HCEC 1CT (cell line): ENCODE data around the gene HIC1.
A peak's percentile ranks its signal among the peaks of the same experiment; 100 is the strongest.

Experiments
- DNase-seq: peaks from one replicate; pipeline ENCODE4 v3.0.0-alpha.2; 2017

Gene HIC1

DNA sequence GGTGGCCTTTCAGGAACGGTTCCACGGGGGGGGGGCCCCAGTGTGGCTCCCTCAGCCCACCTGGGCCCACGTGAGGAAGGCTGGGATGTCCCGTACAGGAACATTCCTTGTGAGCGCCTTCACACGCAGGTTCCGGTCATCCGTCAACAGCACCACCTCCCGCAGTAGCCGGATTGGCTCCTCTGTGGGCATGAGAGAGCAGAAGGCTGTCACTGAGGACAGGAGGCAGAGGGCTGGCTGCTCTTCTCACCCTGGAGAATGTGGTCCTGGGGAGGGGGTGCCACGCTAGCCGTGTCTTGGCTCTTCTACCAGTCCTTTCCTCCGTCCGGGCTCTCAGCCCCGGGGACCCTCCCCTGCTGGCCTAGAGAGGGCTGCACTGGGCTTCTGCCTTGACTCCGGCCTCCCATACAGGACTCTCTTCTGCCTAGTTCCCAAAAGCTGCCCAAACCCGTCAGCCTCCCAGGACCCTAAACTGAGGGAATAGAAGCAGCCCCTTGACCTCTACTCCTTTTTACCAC lies 6.6 kb downstream of the HIC1 start:
- DNase-seq = no peak

DNA sequence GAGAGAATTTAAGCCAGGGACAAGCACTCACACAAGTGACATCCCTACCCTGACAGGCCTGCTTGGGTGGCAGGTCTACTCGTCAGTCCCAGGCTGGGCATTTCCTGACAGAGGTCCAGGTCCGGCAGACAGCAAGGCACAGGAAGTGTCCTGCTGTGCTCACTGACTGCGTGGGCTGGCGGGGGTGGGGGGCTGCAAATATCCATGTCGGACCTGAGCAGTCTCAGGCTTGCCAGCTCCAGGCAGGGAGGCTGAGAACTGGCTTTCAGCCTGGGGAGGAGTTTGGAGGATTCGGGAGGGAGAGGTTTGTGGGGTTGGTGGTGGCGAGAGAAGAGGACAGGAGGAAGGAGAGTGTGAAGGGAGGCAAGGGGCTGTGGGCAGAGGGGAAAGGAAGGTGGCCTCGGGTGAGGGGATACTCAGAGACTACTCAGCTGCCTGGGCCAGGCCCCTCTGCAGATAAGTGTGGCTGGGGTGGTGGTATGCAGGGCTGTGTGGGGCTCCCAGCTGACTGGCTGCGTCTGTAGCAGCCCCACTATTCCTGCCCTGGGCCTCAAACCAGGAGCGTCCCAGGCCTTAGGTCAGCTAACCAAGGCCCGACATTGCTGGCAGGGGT lies 7.8 kb downstream of the HIC1 start:
- peak; percentile 8 for DNase-seq

DNA sequence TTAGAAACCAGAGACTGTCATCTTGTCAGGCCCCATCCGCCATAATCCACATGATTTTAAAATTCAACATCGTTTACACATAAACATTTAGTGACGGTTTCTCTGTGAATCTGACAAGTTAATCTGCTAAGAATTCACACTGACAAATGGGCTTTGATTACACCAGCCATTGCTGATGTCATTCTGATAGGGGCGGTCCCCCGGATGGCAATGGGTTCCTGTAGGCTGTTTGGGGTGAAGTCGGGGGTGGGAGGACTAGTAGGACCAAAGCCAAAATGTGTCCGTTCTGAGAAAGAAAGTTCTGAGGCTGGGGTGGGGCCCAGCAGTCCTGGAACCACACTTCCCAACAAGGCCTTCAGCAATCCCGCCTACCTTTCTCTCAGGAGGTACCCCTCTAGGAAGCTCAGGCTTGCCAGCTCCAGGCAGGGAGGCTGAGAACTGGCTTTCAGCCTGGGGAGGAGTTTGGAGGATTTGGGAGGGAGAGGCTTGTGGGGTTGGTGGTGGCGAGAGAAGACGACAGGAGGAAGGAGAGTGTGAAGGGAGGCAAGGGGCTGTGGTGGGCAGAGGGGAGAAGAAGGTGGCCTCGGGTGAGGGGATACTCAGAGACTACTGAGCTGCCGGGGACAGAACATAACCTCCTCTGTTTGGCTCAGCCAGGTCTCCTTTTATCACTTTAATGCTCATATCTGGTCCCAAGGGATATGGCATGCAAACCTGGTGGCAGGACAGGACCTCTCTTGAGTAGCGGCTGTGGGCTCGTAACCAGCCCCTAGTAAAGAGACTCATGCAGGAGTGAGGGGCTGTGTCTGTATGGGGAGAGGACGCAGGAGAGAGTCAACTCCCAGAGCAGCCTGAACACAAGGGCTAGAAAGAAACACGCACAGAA lies 8.6 kb downstream of the HIC1 start:
- DNase-seq = peak; percentile 65

DNA sequence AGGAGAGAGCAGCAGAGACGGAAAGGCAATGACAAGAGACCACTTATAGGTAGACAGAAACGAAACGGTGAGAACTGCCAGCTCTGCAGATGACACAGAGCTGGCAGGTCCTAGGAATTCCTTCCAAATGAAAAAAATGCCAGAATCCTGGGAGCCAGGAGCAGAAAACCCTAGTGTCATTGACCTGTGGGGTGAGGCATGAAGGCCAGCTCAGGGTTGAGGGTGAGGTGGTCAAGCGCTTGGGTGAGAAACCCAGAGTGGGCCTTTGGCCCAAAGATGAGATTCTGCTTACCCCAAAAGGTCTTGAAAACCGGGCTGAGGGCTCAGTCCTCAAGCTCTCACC lies 9.2 kb downstream of the HIC1 start:
- DNase-seq = peak; percentile 0

DNA sequence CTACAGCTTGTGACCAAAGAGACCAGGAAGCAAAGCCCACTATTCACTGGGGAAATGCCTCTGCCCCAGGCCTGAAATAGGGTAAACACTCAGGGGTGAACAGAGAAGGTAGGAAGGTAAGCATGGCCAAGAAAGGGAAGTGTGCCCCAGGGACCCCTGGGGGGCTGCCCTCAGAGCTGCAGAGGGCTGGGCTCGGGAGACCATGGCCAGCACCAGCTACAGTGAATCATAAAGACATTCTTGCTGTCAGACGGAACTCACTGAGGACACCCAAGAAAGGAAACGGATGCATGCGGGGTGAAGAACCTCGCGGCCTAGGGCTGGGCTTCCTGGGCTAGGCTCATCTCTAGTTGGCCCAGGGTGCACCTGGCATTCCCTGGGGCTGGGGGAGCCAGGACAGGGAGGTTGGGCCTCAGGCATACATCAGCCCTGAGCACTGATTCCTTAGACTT lies 9.6 kb downstream of the HIC1 start:
- DNase-seq = peak; percentile 17

DNA sequence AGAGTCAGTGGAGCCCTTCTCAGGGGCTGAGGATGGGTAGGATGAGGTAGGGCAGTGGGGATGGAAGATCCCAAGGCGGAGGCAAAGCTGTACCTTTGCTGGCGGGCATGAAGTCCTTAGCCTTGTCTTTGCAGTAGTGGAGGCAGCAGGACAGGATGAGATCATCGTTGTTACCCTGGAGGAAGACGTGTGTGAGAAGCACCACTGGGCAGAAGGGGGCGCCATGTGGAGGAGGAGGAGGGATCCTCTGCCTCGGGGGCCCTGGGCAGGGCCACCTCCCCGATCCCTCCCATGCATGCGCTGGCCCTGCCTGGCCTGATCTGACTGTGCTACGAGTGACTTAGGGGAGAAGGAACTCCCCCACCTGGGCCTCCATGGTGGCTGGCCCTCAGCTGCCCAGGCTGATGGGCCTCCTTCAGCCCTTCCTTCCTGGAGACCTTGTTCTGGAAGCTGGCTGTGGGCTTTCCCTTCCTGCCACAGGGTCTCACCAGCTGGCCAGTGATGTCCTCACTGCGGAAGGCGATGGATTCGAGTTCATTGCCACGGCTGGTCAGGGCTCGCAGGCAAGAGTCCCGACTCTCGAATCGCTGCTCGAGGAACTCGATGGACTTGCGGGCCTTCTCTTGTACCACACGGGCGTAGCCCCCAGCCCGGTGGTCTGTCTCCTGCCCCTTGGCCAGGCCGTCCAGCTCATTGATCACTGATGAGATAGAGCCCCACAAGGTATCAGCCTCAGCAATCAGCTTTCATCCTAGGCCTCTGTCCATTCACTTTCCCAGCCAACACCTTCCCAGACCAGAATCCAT lies 10.3 kb downstream of the HIC1 start:
- peak; percentile 55 for DNase-seq

DNA sequence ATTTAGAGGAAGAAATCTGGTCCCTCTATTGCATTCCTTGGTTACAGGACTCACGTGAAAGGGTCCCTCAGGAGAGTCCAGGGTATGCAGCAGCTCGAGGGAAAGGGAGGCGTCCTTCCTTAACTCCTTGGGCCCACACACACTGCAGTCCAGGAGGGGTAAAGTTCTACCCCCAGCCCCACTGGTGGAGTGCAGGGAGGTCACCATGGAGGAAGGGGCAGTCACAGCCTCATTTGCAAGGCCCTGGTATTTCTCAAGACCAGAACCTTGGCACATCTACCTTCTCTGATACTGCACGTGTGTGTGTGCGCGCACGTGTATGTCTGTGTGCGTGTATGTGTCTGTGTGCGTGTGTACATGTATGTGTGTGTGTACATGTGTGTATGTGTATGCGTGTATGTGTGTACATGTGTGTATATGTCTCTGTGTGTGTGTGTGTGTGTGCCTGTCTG lies 11.1 kb downstream of the HIC1 start:
- DNase-seq = peak; percentile 0

DNA sequence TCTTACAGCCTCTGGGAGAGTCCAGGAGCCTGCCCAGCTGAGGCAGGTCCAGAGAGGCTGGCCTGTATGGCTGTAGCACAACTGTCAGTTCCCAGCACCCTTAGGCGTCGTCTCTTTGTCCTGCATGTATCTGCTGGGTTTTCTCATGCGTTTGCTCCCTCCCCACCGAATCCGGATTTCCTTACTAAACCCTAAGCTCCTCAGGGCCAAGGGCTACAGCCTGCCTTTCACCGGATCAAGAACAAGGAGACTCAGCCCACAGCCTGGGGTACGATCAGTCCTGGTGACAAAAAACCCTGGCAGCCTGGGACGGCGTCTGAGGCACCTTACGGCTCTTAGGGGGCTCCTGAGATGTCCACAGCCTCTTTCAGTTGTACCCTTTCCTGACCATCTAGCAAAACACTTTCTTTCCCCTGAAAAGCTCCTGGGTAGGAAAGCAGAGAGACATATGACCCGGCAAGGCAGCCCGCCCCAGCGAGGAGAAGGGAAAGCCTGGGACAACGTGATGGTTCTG lies 12.2 kb downstream of the HIC1 start:
- peak; percentile 1 for DNase-seq

DNA sequence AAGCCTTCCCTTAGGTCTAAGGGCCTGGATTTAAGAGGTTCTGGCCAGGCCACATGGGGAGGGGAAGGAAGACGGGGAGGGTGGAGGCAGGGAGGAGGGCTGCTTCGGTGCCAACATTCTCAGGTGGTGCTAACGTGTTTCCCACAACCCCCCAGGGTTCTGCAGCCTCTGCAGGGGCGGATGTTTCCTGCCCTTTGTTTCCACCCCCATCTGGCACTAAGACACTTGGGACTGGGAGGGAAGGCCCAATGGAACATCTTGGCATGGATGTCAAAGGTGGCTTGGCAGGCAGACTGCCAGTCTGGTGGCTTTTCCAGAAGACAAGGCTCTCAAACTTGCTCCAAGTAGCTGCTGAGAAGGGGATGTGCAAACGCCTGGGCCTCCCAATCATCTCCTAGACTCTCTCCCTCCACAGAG lies 12.7 kb downstream of the HIC1 start:
- peak; percentile 32 for DNase-seq

DNA sequence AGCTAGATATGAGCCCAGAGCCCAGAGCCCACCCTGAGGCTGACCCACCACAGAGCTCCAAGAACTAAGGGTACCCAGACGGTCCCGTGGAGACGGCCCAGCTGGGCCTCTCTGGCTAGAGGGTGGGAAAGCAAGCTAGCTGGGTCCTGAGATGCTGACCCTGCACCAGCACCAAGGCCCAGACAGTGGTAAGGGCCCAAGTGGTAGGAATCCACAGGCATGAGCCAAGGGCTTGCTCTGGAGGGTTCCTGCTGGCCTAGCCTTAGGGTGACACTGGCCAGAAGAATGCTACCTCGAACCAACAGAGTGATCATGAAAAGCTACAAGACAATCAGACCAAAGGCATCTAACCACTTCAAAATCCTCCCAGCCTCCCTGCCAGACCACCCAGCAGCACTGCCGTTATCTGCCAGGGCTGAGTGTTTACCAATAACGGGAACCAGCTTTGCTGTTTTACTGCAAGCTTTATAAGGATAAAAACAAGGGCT lies 13.2 kb downstream of the HIC1 start:
- DNase-seq = peak; percentile 87

DNA sequence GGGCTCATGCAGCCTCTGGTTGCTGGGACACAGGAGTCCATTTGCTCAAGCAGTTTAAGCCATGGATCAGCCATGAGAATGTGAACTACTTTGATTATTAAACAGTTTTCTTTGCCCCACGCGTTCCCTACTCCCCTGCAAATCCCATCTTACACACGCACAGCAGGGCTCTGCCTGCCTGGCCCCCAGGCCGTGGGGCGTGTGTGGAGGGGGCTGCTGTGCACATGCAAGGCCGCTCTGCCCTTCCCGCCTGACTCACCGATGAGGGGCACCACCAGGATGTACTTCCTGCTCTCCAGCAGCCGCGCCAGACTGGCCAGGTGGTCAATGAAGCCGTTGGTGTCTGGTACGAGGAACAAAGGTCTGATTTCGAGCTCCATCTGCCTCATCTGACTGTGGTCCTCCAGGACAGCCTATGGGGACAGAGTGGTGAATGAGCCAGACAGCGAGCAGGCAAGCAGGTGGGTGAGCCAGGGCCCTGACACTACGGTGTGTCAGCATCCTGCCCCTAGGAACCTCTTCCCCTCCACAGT lies 13.7 kb downstream of the HIC1 start:
- peak; percentile 78 for DNase-seq

DNA sequence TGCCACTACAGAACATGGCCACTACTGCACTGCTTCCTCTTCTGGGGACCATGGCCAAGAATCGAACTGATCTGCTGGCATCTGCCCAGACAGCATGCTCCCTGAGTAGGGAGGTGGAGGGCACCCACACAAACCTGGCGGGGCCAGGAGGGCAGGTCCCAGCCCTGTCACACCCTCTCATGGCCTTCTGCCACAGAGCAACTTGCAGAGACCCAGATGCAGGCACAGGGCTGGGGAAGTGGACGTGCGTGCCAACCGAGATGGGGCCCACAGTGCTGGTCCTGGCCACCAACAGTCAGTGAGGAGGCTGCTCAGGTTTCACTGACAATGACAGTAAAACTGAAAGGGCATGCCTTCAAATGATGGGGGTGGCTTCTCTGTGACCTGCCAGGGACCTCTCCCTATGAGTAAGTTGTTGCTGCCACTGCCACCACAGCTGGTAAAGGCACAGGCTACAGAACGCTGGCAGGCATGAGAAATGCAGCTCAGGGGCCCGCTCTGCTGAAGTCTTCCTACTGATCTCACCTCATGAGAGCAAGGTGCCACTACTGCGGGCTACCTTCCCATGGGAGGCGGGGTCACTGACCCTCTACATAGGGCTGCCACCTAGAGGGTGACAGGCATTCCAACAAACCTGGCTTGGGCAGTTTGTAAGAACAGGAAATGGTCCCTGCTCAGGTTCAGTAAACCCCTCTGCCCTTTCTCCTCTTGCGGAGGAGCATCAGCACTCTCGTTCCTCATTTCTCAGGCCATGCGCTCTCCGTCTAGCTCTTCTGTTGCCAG lies 15.5 kb downstream of the HIC1 start:
- peak; percentile 0 for DNase-seq

DNA sequence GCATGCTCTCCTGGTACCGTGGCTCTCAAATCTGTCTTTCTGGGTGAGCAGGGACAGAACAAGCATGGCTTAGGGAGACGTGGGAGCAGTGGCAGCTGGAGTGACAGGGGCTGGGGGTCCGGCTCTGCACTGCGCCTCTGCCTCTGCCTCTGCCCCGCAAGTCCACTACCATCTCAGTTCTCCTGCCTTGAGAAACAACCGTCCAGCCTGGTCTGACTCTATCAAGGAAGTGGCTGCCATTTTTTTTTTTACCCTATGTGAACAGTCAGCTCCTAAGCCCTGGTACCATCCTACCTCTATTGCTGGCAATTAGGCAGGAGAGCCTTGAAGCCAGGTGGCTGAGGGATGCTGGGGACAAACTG lies 16.1 kb downstream of the HIC1 start:
- DNase-seq = no peak

DNA sequence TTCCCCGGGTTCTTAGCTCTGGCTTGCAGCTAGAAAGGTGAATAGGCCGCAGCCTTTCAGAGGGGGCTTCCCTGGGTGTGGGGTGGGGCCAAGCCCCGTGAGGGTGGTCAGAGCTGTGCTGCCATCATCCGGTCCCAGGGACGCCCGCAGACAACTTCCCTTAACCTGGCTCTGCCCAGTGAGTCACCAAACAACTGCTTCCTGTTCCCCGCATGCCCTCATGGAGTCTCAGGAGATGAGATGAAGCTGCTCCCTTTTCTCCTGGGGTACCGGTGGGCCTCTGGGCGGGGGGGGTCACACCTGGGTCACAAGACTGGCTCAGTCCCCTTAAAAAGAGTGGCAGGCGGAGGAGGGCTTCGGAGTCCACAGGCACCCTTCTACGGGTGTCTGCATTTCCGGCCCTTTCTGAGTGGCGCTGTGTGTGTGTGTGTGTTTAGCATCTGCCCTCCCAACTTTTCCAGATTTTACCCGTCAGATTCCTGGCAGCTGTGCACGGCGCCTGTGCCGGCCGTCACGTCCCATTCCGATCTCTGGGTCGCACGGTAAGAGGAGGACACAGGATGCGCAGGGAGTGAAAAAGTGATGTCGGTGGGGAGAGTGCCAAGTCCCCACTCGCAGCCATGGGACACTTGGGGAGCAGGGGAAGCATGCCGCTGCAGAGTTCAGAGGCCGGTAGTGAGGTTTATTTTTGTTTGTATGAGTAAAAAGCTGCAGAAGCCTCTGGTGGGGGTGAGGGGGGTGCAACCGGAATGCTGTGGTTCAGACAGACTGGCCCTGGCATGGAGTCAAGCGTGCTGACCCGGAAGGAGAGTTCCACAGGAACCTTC lies 16.8 kb downstream of the HIC1 start:
- peak; percentile 93 for DNase-seq

DNA sequence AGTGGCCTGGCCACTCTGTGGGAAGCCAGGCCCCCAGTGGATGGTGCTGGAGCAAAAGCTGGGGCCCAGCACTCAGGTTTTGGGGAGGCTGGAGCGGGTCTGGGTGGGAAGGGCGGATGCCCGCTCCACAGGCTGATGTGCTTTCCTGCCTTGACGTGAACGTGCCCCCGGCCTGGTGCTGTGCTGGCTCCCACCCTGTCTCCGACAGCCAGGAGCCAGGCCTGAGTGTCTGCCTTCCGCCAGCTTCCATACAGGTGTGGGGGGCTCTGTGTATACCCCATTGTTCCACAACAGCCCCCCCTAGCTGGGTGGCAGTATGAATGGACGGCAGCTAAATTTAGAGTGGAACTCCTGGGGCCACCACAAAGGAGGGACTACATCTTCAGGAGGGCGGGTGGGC lies 20.0 kb downstream of the HIC1 start:
- DNase-seq = no peak

DNA sequence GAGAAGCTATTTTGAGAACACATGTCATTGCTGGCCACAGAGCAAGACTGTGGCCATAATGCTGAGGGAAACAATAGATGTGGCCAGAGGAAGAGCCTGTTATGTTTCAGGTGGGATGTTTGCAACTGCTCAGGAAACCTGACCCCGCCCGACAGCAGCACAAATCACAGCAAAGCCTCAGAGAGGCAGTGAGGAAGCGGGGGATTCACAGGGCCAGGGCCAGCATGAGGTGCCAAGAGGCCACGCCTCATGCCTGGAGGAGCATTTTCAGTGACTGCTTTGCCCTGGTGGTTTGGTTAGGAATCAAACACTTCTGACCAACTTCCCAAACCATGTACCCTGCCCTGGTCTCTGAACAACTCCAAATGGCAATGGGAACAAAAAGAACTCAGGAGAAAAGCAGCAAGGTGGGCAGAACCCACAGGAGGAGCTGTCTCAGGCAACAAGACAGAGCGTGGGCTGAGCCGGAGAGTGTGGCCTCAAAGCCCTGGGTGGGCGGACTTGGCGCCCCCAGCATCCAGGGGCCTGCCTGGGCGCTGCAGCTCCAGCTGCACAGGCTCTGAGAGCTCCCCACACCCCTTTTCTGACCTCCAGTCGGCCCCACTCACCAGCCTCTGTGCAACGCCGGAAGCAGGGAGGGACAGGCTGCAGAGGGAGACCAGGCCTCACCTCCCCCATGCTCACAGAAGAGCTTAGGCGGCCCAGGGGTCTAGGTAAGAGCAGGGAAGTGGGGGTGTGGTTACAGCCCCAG lies 20.6 kb downstream of the HIC1 start:
- DNase-seq = no peak

DNA sequence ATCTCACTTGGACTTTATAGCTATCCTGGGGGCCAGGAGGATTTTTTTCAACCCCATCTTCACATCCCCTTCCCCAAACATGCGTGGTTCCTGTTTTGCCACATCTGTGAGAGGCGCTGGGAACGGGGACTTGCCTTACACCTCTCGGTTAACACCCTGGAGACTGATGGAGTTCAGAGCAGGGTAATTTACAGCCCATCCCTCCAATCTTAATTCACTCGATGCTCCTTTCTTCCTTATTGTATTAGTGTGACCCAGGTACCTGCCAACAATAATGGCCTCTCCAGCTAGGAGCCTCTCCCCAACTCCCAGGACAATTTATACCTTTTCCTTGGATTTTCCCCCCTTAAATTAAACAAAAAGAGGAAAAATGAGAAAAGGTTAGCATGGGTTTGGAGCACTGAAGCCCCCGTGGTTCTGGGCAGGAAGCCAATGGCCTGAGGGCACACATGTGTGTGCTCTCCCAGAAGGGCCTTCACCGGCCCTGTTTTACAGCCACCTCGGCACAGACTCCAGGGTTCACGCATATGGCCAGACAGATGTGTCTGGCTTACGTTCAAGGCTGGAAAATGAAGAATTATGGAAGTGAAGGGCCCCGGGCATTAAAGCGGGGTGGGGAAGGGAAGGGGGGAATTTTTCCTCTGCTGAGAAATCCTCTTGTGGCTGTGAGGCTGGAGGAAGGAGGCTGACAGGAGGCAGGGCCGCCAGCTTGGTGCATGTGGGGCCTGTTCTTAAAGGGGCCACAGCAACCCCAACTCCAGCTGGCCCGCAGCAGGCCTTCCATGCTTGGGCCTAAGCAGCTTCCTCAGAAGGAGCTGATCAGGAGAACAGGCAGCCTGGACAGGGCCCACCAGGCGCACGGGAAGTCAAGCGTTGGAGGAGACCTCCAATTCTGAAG lies 21.4 kb downstream of the HIC1 start:
- no peak for DNase-seq

DNA sequence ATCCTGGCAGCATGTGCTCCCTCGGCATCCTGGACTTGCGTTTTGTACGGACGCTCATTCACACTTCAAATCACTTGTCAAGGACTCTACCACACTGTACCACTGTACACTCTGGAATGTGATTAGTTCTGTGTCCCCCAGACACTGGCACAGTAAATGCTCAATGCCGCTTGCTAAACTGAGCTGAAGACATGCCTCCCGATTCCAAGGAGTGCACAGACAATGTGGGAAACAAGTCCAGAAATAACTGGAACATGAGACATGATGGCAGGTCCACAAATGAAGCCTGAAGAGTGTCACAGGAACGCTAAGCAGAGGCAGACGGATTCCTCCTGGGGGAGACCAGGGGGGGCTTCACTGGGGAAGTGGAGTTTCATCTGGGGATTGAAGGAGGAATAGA lies 22.1 kb downstream of the HIC1 start:
- no peak for DNase-seq

DNA sequence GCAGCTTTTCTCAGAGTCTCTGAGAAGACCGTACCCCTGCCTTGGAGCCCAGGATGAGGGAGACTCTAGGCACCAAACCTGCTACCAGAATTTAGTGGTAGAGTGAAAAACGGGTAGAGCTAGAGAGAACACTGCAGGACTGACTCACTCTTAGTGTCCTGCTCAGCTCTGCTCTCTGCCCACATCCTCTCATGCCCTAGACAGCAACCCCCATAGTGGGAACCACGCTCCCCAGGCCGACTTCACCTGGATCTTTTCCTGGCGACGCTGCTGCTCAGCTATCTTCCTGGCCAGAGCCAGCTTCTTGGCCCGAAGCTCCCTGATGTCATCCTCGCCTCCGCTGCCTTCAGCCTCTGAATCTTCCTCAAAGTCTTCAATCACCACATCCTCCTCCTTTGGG lies 26.7 kb downstream of the HIC1 start:
- DNase-seq = peak; percentile 57
